Body of pancreas (tissue), 4 donors: ENCODE data around the gene MS4A6E.

Experiments
- CTCF ChIP-seq, 7 experiments: fragments of 450-650 bp in 4 of 7; fragments of 200-600 bp in 3 of 7; sonication (generic) in 3 of 7; IDR thresholded peaks; one replicate each; pipeline ENCODE4 v1.5.1; 2016 to 2019; ENCODE audit warnings: antibody characterized with exemption in 7 of 7
- POLR2A ChIP-seq, 3 donors: fragments of 450-650 bp; IDR thresholded peaks; one replicate each; pipeline ENCODE4 v1.6.1; 2016; ENCODE audit warnings: antibody characterized with exemption in 3 of 3, mild to moderate bottlenecking in 2 of 3

GRCh38 chr11:60372767-60373166 is 45.7 kb downstream of the MS4A6E start:
- TF ChIP-seq POLR2A (IDR thresholded peaks at IDR 0.05) (no peak), CTCF (IDR thresholded peaks at IDR 0.05) (no peak)
